ENCODE data around the gene MRPS25. TPM values are rescaled to one million over a fixed set of nuclear protein-coding genes. Genes with fewer than 3 reads are reported as not detected.

Gene MRPS25
- total RNA-seq, 1 donor from 2014 or later, result 49.0 TPM

GRCh38 chr3:15049584-15049983 is 15.5 kb downstream of the MRPS25 start:
- TF ChIP-seq CTCF (IDR thresholded peaks at IDR 0.05; ENCODE audit: unreplicated experiment), result no peak
- H3K36me3 Mint-ChIP-seq (ENCODE audit: insufficient read depth), result peaks cover 10% of the 10 kb centered on the region

GRCh38 chr3:15045667-15046066 is 19.4 kb downstream of the MRPS25 start:
- Mint-ChIP-seq H3K9me3 (ENCODE audit: low read depth) (no peaks in the 10 kb centered on the region), H3K36me3 (ENCODE audit: insufficient read depth) (peaks cover 16% of the 10 kb centered on the region), H3K4me3 (ENCODE audit: low read depth) (no peak overlapping the region), H3K27ac (no peak overlapping the region), H3K4me1 (ENCODE audit: low read depth) (no peaks in the 10 kb centered on the region), H3K27me3 (no peaks in the 10 kb centered on the region)
- TF ChIP-seq CTCF (IDR thresholded peaks at IDR 0.05; ENCODE audit: unreplicated experiment), result no peak
- DNase-seq (ENCODE audit: low spot score, unreplicated experiment), result no peak

More at GRCh38 chr3:15049584-15049983, 15.5 kb downstream of the MRPS25 start:
- no peaks in the 10 kb centered on the region for H3K4me1 Mint-ChIP-seq (ENCODE audit: low read depth)
- H3K4me3 Mint-ChIP-seq (ENCODE audit: low read depth), result no peak overlapping the region
- no peak for DNase-seq (ENCODE audit: low spot score, unreplicated experiment)
- H3K27ac Mint-ChIP-seq, result no peak overlapping the region
- H3K9me3 Mint-ChIP-seq (ENCODE audit: low read depth), result no peaks in the 10 kb centered on the region
- no peaks in the 10 kb centered on the region for H3K27me3 Mint-ChIP-seq

- no peaks in the 10 kb centered on the region for H3K27me3 Mint-ChIP-seq
- TF ChIP-seq CTCF (IDR thresholded peaks at IDR 0.05; ENCODE audit: unreplicated experiment), result no peak
- H3K4me1 Mint-ChIP-seq (ENCODE audit: low read depth), result no peaks in the 10 kb centered on the region
- H3K36me3 Mint-ChIP-seq (ENCODE audit: insufficient read depth), result peaks cover 19% of the 10 kb centered on the region
- H3K27ac Mint-ChIP-seq, result no peak overlapping the region
- H3K9me3 Mint-ChIP-seq (ENCODE audit: low read depth), result no peaks in the 10 kb centered on the region
- H3K4me3 Mint-ChIP-seq (ENCODE audit: low read depth), result no peak overlapping the region
- DNase-seq (ENCODE audit: low spot score, unreplicated experiment), result no peak
These were observed 20.8 kb downstream of the MRPS25 start for GRCh38 chr3:15044326-15044725.

DNA sequence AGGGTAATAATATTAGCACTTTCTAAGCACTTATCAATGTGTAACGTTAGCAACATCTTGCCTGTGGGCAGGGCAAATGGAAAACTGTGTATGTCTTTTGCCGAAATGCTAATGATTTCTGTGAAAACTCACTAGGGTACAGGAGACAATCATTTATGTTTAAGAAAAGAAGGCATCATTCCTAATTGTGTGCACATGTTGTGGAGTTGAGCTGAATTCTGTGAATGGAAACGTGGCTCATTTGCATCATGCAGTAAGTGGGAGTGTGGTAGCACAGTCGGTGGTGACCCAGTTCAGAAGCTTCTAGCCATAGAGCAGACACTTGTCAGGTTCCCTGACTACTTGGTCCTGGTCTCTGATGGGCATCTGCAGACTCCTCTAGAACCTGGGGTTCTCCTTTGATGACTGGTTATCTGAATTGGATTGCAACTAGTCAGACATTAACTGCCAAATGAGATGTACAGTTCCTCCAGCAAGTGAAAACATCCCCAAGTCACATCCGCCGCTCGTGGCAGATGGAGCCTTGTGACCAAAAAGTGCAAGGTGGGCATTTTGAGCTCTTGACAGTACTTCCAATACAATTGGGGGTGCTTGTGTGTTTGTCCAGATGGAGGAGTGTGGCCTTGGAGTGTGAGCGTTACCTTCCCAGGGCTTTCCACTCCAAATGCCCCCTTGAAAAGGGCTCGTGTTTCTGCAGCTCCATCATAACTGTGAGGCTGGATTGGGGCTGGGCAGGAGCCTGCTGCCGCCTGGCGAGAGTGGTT is 21.5 kb downstream of the MRPS25 start:
- Mint-ChIP-seq H3K27me3 (no peaks in the 10 kb centered on the region), H3K4me3 (ENCODE audit: low read depth) (no peak overlapping the region), H3K4me1 (ENCODE audit: low read depth) (no peaks in the 10 kb centered on the region), H3K36me3 (ENCODE audit: insufficient read depth) (peaks cover 18% of the 10 kb centered on the region), H3K9me3 (ENCODE audit: low read depth) (no peaks in the 10 kb centered on the region), H3K27ac (no peak overlapping the region)
- no peak for TF ChIP-seq CTCF (IDR thresholded peaks at IDR 0.05; ENCODE audit: unreplicated experiment)
- no peak for DNase-seq (ENCODE audit: low spot score, unreplicated experiment)

DNA sequence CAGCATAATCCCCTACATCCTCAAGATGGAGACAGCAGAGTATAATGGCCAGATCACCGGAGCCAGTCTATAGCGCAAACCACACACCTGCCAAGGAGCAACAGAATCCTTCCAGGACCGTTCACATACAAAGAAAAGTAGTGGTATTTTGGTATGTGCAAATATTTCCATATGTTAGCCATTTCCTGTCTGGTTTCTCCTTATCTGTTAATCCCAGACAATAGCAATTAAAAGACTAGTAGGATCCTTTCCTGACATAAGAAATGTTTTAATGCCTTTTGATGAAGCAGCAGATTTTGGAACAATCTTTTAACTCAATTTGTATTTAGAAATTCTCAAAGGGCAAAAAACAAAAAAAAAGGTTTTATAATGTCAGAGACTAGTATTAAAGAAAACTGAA is 22.2 kb downstream of the MRPS25 start:
- no peak overlapping the region for H3K4me3 Mint-ChIP-seq (ENCODE audit: low read depth)
- no peaks in the 10 kb centered on the region for H3K9me3 Mint-ChIP-seq (ENCODE audit: low read depth)
- H3K27me3 Mint-ChIP-seq, result no peaks in the 10 kb centered on the region
- TF ChIP-seq CTCF (IDR thresholded peaks at IDR 0.05; ENCODE audit: unreplicated experiment), result no peak
- H3K4me1 Mint-ChIP-seq (ENCODE audit: low read depth), result no peaks in the 10 kb centered on the region
- DNase-seq (ENCODE audit: low spot score, unreplicated experiment), result no peak
- H3K27ac Mint-ChIP-seq, result peak overlapping the region; percentile 6
- H3K36me3 Mint-ChIP-seq (ENCODE audit: insufficient read depth), result peaks cover 19% of the 10 kb centered on the region
